ENCODE results near the gene NDUFA7. TPM values are rescaled to one million over a fixed set of nuclear protein-coding genes. Genes with fewer than 3 reads are reported as not detected.
"Not testable (repeated sequence)": the region's sequence is repeated elsewhere in the genome, so short reads cannot be mapped to it uniquely, and the experiment has no call there.

The NDUFA7 gene
- total RNA-seq, 1 experiment from 2014 or later, result 50.2 TPM

DNA sequence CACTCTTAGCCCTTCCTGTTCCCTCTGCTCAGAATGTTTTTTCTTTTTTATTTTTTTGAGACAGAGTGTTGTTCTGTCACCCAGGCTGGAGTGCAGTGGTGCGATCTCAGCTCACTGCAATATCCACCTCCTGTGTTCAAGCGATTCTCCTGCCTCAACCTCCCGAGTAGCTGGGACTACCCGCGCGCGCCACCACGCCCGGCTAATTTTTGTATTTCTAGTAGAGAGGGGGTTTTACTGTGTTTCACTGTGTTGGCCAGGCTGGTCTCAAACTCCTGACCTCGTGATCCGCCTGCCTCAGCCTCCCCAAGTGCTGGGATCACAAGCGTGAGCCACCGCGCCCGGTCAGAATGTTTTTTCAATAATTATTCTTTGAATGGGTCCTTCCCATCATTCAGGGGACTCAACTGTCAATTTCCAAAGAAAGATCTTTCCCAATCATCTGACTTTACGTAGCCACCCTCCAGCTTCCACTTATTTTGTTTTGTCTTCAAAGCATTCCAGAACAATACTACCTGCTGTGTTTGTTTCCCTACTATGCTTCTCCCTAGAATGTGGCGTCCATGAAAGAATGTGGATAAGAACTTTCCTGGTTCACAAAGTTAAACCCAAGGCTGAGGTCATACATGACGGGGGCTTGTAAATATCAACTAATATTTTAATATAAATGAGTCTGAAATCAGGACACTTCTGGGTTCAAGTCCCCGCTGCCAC is 1.2 kb downstream of the NDUFA7 start:
- peaks cover 4% of the 10 kb centered on the region for H3K36me3 ChIP-seq (ENCODE audit: control insufficient read depth, insufficient read depth, low read length)
- Mint-ChIP-seq H3K27ac (ENCODE audit: unreplicated experiment) (peak overlapping the region; percentile 99), H3K4me3 (ENCODE audit: unreplicated experiment) (peak overlapping the region; percentile 100), H3K27me3 (ENCODE audit: insufficient read depth, unreplicated experiment) (no peaks in the 10 kb centered on the region), H3K36me3 (ENCODE audit: insufficient read depth, unreplicated experiment) (peaks cover 61% of the 10 kb centered on the region), H3K4me1 (ENCODE audit: low read depth, unreplicated experiment) (peaks cover 7% of the 10 kb centered on the region), H3K9me3 (ENCODE audit: unreplicated experiment) (no peaks in the 10 kb centered on the region)
- ChIA-PET CTCF (interaction anchor here (0.5 to 1.3 kb wide), 2 partner anchors 20 to 34 kb away, joined by 4 to 5 read pairs; no protein-coding TSS in a partner anchor), POLR2A (interaction anchor here (1.3 kb wide), 1 partner anchor 13 kb away, joined by 12 read pairs; no protein-coding TSS in a partner anchor)
- DNase-seq, result no peak
- BruUV-seq (replicated peaks), result no TSS peak
- no peaks in the 10 kb centered on the region for H3K9me3 ChIP-seq
- TF ChIP-seq CTCF (IDR thresholded peaks at IDR 0.05; ENCODE audit: insufficient read depth in 1 of 2, low read depth in 1 of 2, low read length in 1 of 2, severe bottlenecking in 1 of 2, unreplicated experiment in 1 of 2), result no peak
- H3K4me1 ChIP-seq, result peaks cover 9% of the 10 kb centered on the region
- H3K4me3 ChIP-seq (ENCODE audit: low read depth, low read length), result peak overlapping the region; percentile 79
- no peaks in the 10 kb centered on the region for H3K27me3 ChIP-seq (replicated peaks; ENCODE audit: control insufficient read depth, insufficient read depth, low read length)
- intact Hi-C loops (cut with micrococcal nuclease; ENCODE audit: unreplicated experiment), result loop anchor here (2.0 kb wide), 1 partner anchor 161 kb away; no protein-coding TSS in a partner anchor

DNA sequence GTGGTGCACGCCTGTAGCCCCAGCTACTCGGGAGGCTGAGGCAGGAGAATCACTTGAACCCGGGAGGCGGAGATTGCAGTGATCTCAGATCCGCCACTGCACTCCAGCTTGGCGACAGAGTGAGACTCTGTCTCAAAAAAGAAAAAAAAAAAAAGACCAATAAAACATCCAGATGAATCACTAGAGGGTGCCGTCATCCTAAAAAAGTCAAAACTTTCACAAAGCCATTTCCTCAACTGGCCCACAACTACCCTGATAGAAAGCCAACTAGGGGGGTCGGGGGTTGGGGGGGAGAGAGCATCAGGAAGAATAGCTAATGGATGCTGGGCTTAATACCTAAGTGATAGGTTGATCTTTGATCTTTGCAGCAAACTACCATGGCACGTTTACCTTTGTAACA is 2.3 kb downstream of the NDUFA7 start:
- H3K4me1 Mint-ChIP-seq (ENCODE audit: low read depth, unreplicated experiment); H3K27me3 Mint-ChIP-seq (ENCODE audit: insufficient read depth, unreplicated experiment); H3K27me3 ChIP-seq (replicated peaks; ENCODE audit: control insufficient read depth, insufficient read depth, low read length); H3K4me1 ChIP-seq; H3K36me3 ChIP-seq (ENCODE audit: control insufficient read depth, insufficient read depth, low read length); H3K4me3 Mint-ChIP-seq (ENCODE audit: unreplicated experiment); H3K27ac Mint-ChIP-seq (ENCODE audit: unreplicated experiment); H3K9me3 Mint-ChIP-seq (ENCODE audit: unreplicated experiment); H3K9me3 ChIP-seq; H3K4me3 ChIP-seq (ENCODE audit: low read depth, low read length); intact Hi-C loops (cut with micrococcal nuclease; ENCODE audit: unreplicated experiment); BruUV-seq (replicated peaks); DNase-seq: not testable (repeated sequence)
- peaks cover 56% of the 10 kb centered on the region for H3K36me3 Mint-ChIP-seq (ENCODE audit: insufficient read depth, unreplicated experiment)
- POLR2A ChIA-PET, result interaction anchor here (0.6 kb wide), 1 partner anchor 16 kb away, joined by 3 read pairs; no protein-coding TSS in a partner anchor
- CTCF ChIA-PET, result interaction anchor here (0.6 to 0.7 kb wide), 2 partner anchors 157 to 461 kb away, joined by 3 read pairs; no protein-coding TSS in a partner anchor

- Mint-ChIP-seq H3K9me3 (ENCODE audit: unreplicated experiment) (no peaks in the 10 kb centered on the region), H3K27ac (ENCODE audit: unreplicated experiment) (no peak overlapping the region), H3K27me3 (ENCODE audit: insufficient read depth, unreplicated experiment) (no peaks in the 10 kb centered on the region), H3K36me3 (ENCODE audit: insufficient read depth, unreplicated experiment) (peaks cover 33% of the 10 kb centered on the region), H3K4me3 (ENCODE audit: unreplicated experiment) (no peak overlapping the region), H3K4me1 (ENCODE audit: low read depth, unreplicated experiment) (peaks cover 7% of the 10 kb centered on the region)
- no TSS peak for BruUV-seq (replicated peaks)
- Histone ChIP-seq H3K4me3 (ENCODE audit: low read depth, low read length) (no peak overlapping the region), H3K4me1 (no peaks in the 10 kb centered on the region), H3K36me3 (ENCODE audit: control insufficient read depth, insufficient read depth, low read length) (no peaks in the 10 kb centered on the region; the same call in 1 of the 2 replicates), H3K27me3 (replicated peaks; ENCODE audit: control insufficient read depth, insufficient read depth, low read length) (no peaks in the 10 kb centered on the region), H3K9me3 (no peaks in the 10 kb centered on the region)
- DNase-seq, result no peak
- POLR2A ChIA-PET, result no interaction called here
- CTCF ChIA-PET, result interaction anchor here (0.5 to 0.7 kb wide), 2 partner anchors 41 to 1218 kb away, joined by 3 to 4 read pairs; no protein-coding TSS in a partner anchor
- TF ChIP-seq CTCF (IDR thresholded peaks at IDR 0.05; ENCODE audit: insufficient read depth in 1 of 2, low read depth in 1 of 2, low read length in 1 of 2, severe bottlenecking in 1 of 2, unreplicated experiment in 1 of 2), result no peak
- intact Hi-C loops (cut with micrococcal nuclease; ENCODE audit: unreplicated experiment), result no loop called here
Observed at GRCh38 chr19:8316351-8317125, 4.6 kb downstream of the NDUFA7 start.

- H3K36me3 ChIP-seq (ENCODE audit: control insufficient read depth, insufficient read depth, low read length); H3K9me3 Mint-ChIP-seq (ENCODE audit: unreplicated experiment): not testable (repeated sequence)
- H3K36me3 Mint-ChIP-seq (ENCODE audit: insufficient read depth, unreplicated experiment), result peaks cover 27% of the 10 kb centered on the region
Observed at GRCh38 chr19:8314981-8315640, 6.1 kb downstream of the NDUFA7 start.

More at GRCh38 chr19:8314981-8315640, 6.1 kb downstream of the NDUFA7 start:
- BruUV-seq (replicated peaks); H3K4me3 Mint-ChIP-seq (ENCODE audit: unreplicated experiment); H3K27me3 ChIP-seq (replicated peaks; ENCODE audit: control insufficient read depth, insufficient read depth, low read length); H3K4me1 ChIP-seq; CTCF ChIA-PET; H3K4me1 Mint-ChIP-seq (ENCODE audit: low read depth, unreplicated experiment); DNase-seq; H3K27ac Mint-ChIP-seq (ENCODE audit: unreplicated experiment); H3K27me3 Mint-ChIP-seq (ENCODE audit: insufficient read depth, unreplicated experiment); POLR2A ChIA-PET; H3K9me3 ChIP-seq; intact Hi-C loops (cut with micrococcal nuclease; ENCODE audit: unreplicated experiment); H3K4me3 ChIP-seq (ENCODE audit: low read depth, low read length): not testable (repeated sequence)

Data from Caco-2 (cell line).